Activated T-helper 1 cell treated with anti-CD3 and anti-CD28 coated beads, Interleukin-12 subunit alpha, Interleukin-12 subunit beta, Interleukin-2, Interleukin-4 antibody, amounts not matched to agents 30 ng/mL and 10 ng/mL and 1 ng/mL, durations not matched to agents 14 hours and 24 hours and 36 hours (primary cell): Measurements from ENCODE around the gene KCNS3. TPM values are rescaled to one million over a fixed set of nuclear protein-coding genes. Genes with fewer than 3 reads are reported as not detected.

ENCODE experiments used
- DNase-seq: peaks from one replicate; pipeline ENCODE4 v3.0.0; 2021; ENCODE audit warnings: low spot score
- H3K27ac Mint-ChIP-seq: one replicate; pipeline ENCODE4 v1.8.0; 2021; ENCODE audit warnings: mild to moderate bottlenecking, mixed read lengths
- H3K27me3 Mint-ChIP-seq: one replicate; pipeline ENCODE4 v1.8.0; 2022; ENCODE audit warnings: mild to moderate bottlenecking, moderate library complexity, mixed read lengths; ENCODE audit not compliant: insufficient read depth
- H3K36me3 Mint-ChIP-seq: one replicate; pipeline ENCODE4 v1.8.0; 2021; ENCODE audit warnings: low read depth, mixed read lengths
- H3K4me1 Mint-ChIP-seq: one replicate; pipeline ENCODE4 v1.8.0; 2021; ENCODE audit warnings: low read depth, mixed read lengths
- H3K4me3 Mint-ChIP-seq: one replicate; pipeline ENCODE4 v1.8.0; 2021; ENCODE audit warnings: mild to moderate bottlenecking, moderate library complexity, mixed read lengths
- H3K9me3 Mint-ChIP-seq: one replicate; pipeline ENCODE4 v1.8.0; 2021; ENCODE audit warnings: mixed read lengths
- intact Hi-C: fragments of 100-400 bp; cut with micrococcal nuclease; formaldehyde crosslinking; loops from one replicate; pipeline ENCODE4 v1.15.1; 2024
- total RNA-seq: library from RNA; stranded (reverse); gene quantifications from 2 replicates; pipeline ENCODE4 v1.2.3, GENCODE V29; 2022

The KCNS3 gene, protein sequence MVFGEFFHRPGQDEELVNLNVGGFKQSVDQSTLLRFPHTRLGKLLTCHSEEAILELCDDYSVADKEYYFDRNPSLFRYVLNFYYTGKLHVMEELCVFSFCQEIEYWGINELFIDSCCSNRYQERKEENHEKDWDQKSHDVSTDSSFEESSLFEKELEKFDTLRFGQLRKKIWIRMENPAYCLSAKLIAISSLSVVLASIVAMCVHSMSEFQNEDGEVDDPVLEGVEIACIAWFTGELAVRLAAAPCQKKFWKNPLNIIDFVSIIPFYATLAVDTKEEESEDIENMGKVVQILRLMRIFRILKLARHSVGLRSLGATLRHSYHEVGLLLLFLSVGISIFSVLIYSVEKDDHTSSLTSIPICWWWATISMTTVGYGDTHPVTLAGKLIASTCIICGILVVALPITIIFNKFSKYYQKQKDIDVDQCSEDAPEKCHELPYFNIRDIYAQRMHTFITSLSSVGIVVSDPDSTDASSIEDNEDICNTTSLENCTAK
- total RNA-seq = 0.07 TPM in 1 of 2 replicates, not detected in the other

DNA sequence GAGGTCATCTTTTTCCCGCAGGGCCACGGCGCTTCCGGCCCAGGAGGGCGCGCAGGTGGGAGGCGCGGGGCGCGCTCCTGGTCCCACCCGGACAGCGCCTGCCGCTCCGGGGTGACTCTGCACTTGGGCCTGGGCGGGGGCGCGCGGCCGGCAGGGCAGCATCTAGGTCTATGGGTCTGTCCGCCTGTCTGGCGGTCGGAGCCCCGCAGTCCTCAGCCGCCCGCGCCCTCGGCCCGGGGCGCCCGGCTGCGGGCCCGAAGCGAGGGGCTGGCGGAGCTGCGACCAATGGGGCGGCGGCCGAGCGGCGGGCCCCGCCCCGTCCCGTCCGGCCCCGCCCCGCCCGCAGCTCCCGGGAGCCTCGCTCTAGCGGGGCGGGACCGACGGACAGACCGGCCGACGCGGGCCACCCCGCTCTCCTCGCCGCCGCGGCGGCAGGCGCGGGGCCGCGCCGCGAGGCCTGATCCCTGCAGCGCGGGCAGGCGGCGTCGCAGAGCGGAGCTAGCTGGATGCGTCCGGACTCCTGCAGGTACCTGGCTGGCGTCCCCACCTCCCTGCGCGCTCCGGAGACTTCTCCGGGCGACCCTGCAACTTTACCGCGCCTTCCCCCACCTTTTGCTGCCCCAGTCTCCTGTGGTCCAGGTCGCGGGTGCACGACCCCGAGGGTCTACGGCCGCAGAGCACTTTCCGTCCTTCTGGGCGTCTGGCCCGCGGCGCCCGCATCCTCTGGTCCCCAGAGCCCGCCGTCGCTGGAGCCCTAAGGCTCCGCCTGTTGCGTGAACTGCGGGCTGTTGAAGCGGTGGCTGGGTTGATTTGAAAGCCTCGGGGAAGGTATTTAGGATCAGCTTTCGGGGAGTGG, at the start of gene KCNS3:
Gene KCNS3, plus strand, starts transcription at position 387 of the 856 bp plus-strand sequence. CDS start 52,342 bp downstream, outside the sequence.
- no peak for DNase-seq
- Mint-ChIP-seq H3K9me3 (no peaks in the 10 kb centered on the region), H3K4me3 (peak within 1 kb of the TSS; percentile 82), H3K27me3 (peaks cover 61% of the 10 kb centered on the region), H3K27ac (no peak within 1 kb of the TSS), H3K36me3 (no peaks in the 10 kb centered on the region), H3K4me1 (peaks cover 5% of the 10 kb centered on the region)
- intact Hi-C loops = loop anchor here (10.0 kb wide), 1 partner anchor 1476 kb away; the partner anchor contains the start of gene OSR1

- peak; percentile 16 for DNase-seq
- intact Hi-C loops = loop anchor here (1.0 to 2.0 kb wide), 3 partner anchors 77 to 184 kb away; partner anchors contain the start of gene SMC6
- H3K4me3 Mint-ChIP-seq = peak overlapping the region; percentile 2
- no peaks in the 10 kb centered on the region for H3K9me3 Mint-ChIP-seq
- peaks cover 6% of the 10 kb centered on the region for H3K4me1 Mint-ChIP-seq
- H3K27ac Mint-ChIP-seq = no peak overlapping the region
- H3K27me3 Mint-ChIP-seq = peaks cover 46% of the 10 kb centered on the region
- no peaks in the 10 kb centered on the region for H3K36me3 Mint-ChIP-seq
Observed at GRCh38 chr2:17830053-17831034, 48.1 kb upstream of the KCNS3 start.

- no peak overlapping the region for H3K27ac Mint-ChIP-seq
- H3K4me3 Mint-ChIP-seq = no peak overlapping the region
- peaks cover 2% of the 10 kb centered on the region for H3K4me1 Mint-ChIP-seq
- no peaks in the 10 kb centered on the region for H3K36me3 Mint-ChIP-seq
- no peak for DNase-seq
- H3K27me3 Mint-ChIP-seq = peaks cover 34% of the 10 kb centered on the region
- intact Hi-C loops = no loop called here
- H3K9me3 Mint-ChIP-seq = no peaks in the 10 kb centered on the region
Observed at GRCh38 chr2:17835516-17835915, 43.0 kb upstream of the KCNS3 start.

- H3K9me3 Mint-ChIP-seq = no peaks in the 10 kb centered on the region
- no peak for DNase-seq
- peaks cover 13% of the 10 kb centered on the region for H3K27me3 Mint-ChIP-seq
- no peaks in the 10 kb centered on the region for H3K4me1 Mint-ChIP-seq
- no peaks in the 10 kb centered on the region for H3K36me3 Mint-ChIP-seq
- no peak overlapping the region for H3K4me3 Mint-ChIP-seq
- H3K27ac Mint-ChIP-seq = no peak overlapping the region
- intact Hi-C loops = no loop called here
Observed at GRCh38 chr2:17839959-17840358, 38.5 kb upstream of the KCNS3 start.

GRCh38 chr2:17843457-17843856, 35.0 kb upstream of the KCNS3 start:
- Mint-ChIP-seq H3K4me3 (no peak overlapping the region), H3K27ac (no peak overlapping the region), H3K4me1 (no peaks in the 10 kb centered on the region), H3K27me3 (peaks cover 14% of the 10 kb centered on the region), H3K36me3 (no peaks in the 10 kb centered on the region), H3K9me3 (no peaks in the 10 kb centered on the region)
- no peak for DNase-seq
- intact Hi-C loops = no loop called here

GRCh38 chr2:17845806-17846205, 32.7 kb upstream of the KCNS3 start:
- Mint-ChIP-seq H3K27ac (no peak overlapping the region), H3K9me3 (no peaks in the 10 kb centered on the region), H3K27me3 (peaks cover 13% of the 10 kb centered on the region), H3K4me1 (no peaks in the 10 kb centered on the region), H3K36me3 (no peaks in the 10 kb centered on the region), H3K4me3 (no peak overlapping the region)
- intact Hi-C loops = no loop called here
- DNase-seq = no peak

- intact Hi-C loops = no loop called here
- DNase-seq = no peak
- peaks cover 13% of the 10 kb centered on the region for H3K27me3 Mint-ChIP-seq
- H3K27ac Mint-ChIP-seq = no peak overlapping the region
- no peaks in the 10 kb centered on the region for H3K9me3 Mint-ChIP-seq
- no peaks in the 10 kb centered on the region for H3K4me1 Mint-ChIP-seq
- no peak overlapping the region for H3K4me3 Mint-ChIP-seq
- no peaks in the 10 kb centered on the region for H3K36me3 Mint-ChIP-seq
Observed at GRCh38 chr2:17846676-17847075, 31.8 kb upstream of the KCNS3 start.

DNA sequence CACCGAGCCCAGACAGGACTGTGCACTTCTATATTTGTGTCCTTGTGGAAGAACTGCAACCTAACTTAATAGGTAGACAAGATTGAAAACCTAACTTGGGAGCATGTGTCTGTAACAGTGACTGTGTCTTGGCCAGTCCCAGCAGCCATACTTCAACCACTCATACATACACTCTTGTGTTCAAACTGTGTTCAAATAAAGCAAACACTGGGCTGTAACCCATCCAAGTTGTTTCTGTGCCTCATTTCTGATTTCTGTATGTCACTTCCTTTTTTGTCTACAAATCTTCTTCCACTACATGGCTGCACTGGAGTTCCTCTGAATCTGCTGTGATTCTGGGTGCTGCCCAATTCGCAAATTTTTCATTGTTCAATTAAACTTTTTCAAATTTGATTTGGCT, 31.2 kb upstream of the KCNS3 start:
- no peaks in the 10 kb centered on the region for H3K9me3 Mint-ChIP-seq
- intact Hi-C loops = no loop called here
- H3K4me3 Mint-ChIP-seq = no peak overlapping the region
- no peaks in the 10 kb centered on the region for H3K36me3 Mint-ChIP-seq
- no peak overlapping the region for H3K27ac Mint-ChIP-seq
- H3K27me3 Mint-ChIP-seq = peaks cover 10% of the 10 kb centered on the region
- DNase-seq = no peak
- no peaks in the 10 kb centered on the region for H3K4me1 Mint-ChIP-seq

GRCh38 chr2:17849275-17849674, 29.2 kb upstream of the KCNS3 start:
- peaks cover 9% of the 10 kb centered on the region for H3K27me3 Mint-ChIP-seq
- no peak overlapping the region for H3K4me3 Mint-ChIP-seq
- no peaks in the 10 kb centered on the region for H3K36me3 Mint-ChIP-seq
- H3K9me3 Mint-ChIP-seq = no peaks in the 10 kb centered on the region
- no peak overlapping the region for H3K27ac Mint-ChIP-seq
- intact Hi-C loops = no loop called here
- H3K4me1 Mint-ChIP-seq = no peaks in the 10 kb centered on the region
- no peak for DNase-seq

GRCh38 chr2:17850151-17850550, 28.3 kb upstream of the KCNS3 start:
- Mint-ChIP-seq H3K4me1 (no peaks in the 10 kb centered on the region), H3K4me3 (no peak overlapping the region), H3K27me3 (peaks cover 12% of the 10 kb centered on the region), H3K9me3 (no peaks in the 10 kb centered on the region), H3K27ac (no peak overlapping the region), H3K36me3 (no peaks in the 10 kb centered on the region)
- intact Hi-C loops = no loop called here
- no peak for DNase-seq

DNA sequence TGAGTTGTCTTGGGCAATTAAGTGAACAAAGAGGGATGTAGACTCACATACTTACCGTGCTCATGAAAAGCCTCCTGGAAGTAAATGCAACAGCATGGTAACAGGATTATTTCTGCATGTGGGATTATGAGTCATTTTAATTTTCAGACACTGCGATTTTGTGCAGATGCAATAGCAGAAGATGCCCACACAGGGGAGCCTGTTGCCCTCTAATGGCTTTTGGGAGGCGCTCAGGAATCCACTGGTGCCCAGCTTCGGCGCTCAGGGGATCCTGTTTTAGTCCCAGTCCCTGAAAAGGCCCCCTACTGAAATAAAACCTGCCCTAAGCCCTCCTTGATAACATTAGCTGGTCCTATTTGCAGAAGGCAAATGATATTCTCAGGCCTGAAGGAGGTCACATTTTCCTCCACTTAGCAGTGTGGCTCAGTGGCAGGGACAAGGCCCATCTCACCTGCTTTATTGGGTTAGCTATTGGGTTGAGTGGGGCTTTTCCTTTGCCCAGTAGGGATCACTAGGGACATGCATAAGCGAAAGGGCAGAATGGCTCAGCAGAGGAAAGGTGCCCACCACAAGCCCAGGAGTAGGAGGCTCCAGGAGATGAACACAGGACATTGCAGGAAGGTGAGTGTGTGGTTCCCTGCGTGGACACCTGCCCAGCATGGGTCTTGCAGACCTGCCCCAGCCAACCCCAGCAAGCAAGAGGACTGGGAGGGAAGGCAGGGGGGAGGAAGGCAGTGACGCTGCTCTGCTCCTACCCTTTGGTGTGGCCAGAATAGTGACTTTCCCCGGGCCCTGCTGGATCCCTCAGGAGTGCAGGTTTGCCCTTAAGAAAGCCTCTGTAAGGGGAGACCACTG, 26.5 kb upstream of the KCNS3 start:
- Mint-ChIP-seq H3K36me3 (no peaks in the 10 kb centered on the region), H3K4me3 (no peak overlapping the region), H3K27ac (no peak overlapping the region), H3K4me1 (no peaks in the 10 kb centered on the region), H3K9me3 (no peaks in the 10 kb centered on the region), H3K27me3 (peaks cover 7% of the 10 kb centered on the region)
- DNase-seq = peak; percentile 7
- intact Hi-C loops = loop anchor here (1.0 kb wide), 1 partner anchor 297 kb away; no protein-coding TSS in a partner anchor
